Right lobe of liver (tissue), 4 donors: ENCODE measurements around the gene IL37.

Experiments
- CTCF ChIP-seq, 4 donors: fragments of 200-600 bp in 3 of 4; fragments of 450-650 bp in 1 of 4; IDR thresholded peaks; one replicate each; pipeline versions ENCODE4 v1.5.1 to v1.8.0; 2016 to 2022; ENCODE audit warnings: antibody characterized with exemption in 4 of 4, mild to moderate bottlenecking in 2 of 4
- POLR2A ChIP-seq: fragments of 450-650 bp; IDR thresholded peaks from one replicate; pipeline ENCODE4 v1.6.1; 2017; ENCODE audit warnings: antibody characterized with exemption, mild to moderate bottlenecking
- donor health status: DM: no; HTN: no; CAD: no.
- donor health status: DM: no; HTN: no; CAD: no.
- donor health status: DM: no; HTN: yes; CAD: no.

GRCh38 chr2:112939425-112939824 is 28.5 kb downstream of the IL37 start:
- no peak for TF ChIP-seq CTCF (IDR thresholded peaks at IDR 0.05)
- TF ChIP-seq POLR2A, result peak; percentile 17
